KOPT-K1 (cell line): Measurements from ENCODE around the gene OGFOD3.
"Not testable (repeated sequence)": the region's sequence is repeated elsewhere in the genome, so short reads cannot be mapped to it uniquely, and the experiment has no call there.

Experiments
- H3K27ac ChIP-seq: fragments of 200-600 bp; sonication (generic); 2 replicates; pipeline ENCODE4 v1.5.1; 2016; ENCODE audit warnings: antibody characterized with exemption, mild to moderate bottlenecking, low read depth, low read length; ENCODE audit not compliant: poor library complexity, severe bottlenecking
- H3K36me3 ChIP-seq: fragments of 200-600 bp; sonication (generic); 2 replicates; pipeline ENCODE4 v1.5.1; 2017; ENCODE audit warnings: antibody characterized with exemption, mild to moderate bottlenecking, low read length, moderate library complexity; ENCODE audit not compliant: insufficient read depth
- H3K9me3 ChIP-seq: fragments of 200-600 bp; sonication (generic); 2 replicates; pipeline ENCODE4 v1.5.1; 2017; ENCODE audit warnings: antibody characterized with exemption, low read length, mild to moderate bottlenecking; ENCODE audit not compliant: insufficient read depth, poor library complexity, severe bottlenecking

Gene OGFOD3

GRCh38 chr17:82418001-82418986 is at the start of gene OGFOD3, which contains the start of gene HEXD:
Gene OGFOD3, minus strand, starts transcription at chr17:82418586. Its CDS starts 101 bp downstream, at chr17:82418485.
Gene HEXD, plus strand, starts transcription at chr17:82418347. Its CDS starts 1,453 bp downstream, at chr17:82419800.
- H3K27ac ChIP-seq: peak within 1 kb of the TSS; percentile 71
- no peaks in the 10 kb centered on the region for H3K9me3 ChIP-seq
- peaks cover 33% of the 10 kb centered on the region for H3K36me3 ChIP-seq

- no peaks in the 10 kb centered on the region for H3K9me3 ChIP-seq
- peaks cover 100% of the 10 kb centered on the region for H3K36me3 ChIP-seq
- H3K27ac ChIP-seq: no peak overlapping the region
Observed at GRCh38 chr17:82465023-82465603, 46.7 kb upstream of the OGFOD3 start.

- H3K27ac ChIP-seq: no peak overlapping the region
- peaks cover 99% of the 10 kb centered on the region for H3K36me3 ChIP-seq
- no peaks in the 10 kb centered on the region for H3K9me3 ChIP-seq
Observed at GRCh38 chr17:82464567-82464929, 46.2 kb upstream of the OGFOD3 start.

- Histone ChIP-seq H3K27ac (no peak overlapping the region), H3K36me3 (peaks cover 94% of the 10 kb centered on the region), H3K9me3 (no peaks in the 10 kb centered on the region)
Observed at GRCh38 chr17:82463925-82464566, 45.7 kb upstream of the OGFOD3 start.

- H3K9me3 ChIP-seq: no peaks in the 10 kb centered on the region
- peaks cover 87% of the 10 kb centered on the region for H3K36me3 ChIP-seq
- no peak overlapping the region for H3K27ac ChIP-seq
Observed at GRCh38 chr17:82463391-82463790, 45.0 kb upstream of the OGFOD3 start.

- Histone ChIP-seq H3K36me3 (peaks cover 73% of the 10 kb centered on the region), H3K27ac (no peak overlapping the region)
Observed at GRCh38 chr17:82461827-82462524, 43.6 kb upstream of the OGFOD3 start.

GRCh38 chr17:82459936-82460335 is 41.5 kb upstream of the OGFOD3 start:
- not testable (repeated sequence) for H3K27ac ChIP-seq, H3K9me3 ChIP-seq
- peaks cover 52% of the 10 kb centered on the region for H3K36me3 ChIP-seq

More at GRCh38 chr17:82461827-82462524, 43.6 kb upstream of the OGFOD3 start:
- H3K9me3 ChIP-seq: no peaks in the 10 kb centered on the region

GRCh38 chr17:82458885-82459424 is 40.6 kb upstream of the OGFOD3 start:
- peak overlapping the region; percentile 93 for H3K27ac ChIP-seq
- H3K36me3 ChIP-seq: peaks cover 43% of the 10 kb centered on the region
- peaks cover 4% of the 10 kb centered on the region for H3K9me3 ChIP-seq

GRCh38 chr17:82458179-82458884 is 39.9 kb upstream of the OGFOD3 start, which contains the start of gene NARF:
Gene NARF, plus strand, starts transcription at chr17:82458741. Its CDS starts 63 bp downstream, at chr17:82458804.
- peak within 1 kb of the TSS; percentile 93 for H3K27ac ChIP-seq
- H3K36me3 ChIP-seq: peaks cover 36% of the 10 kb centered on the region
- peaks cover 10% of the 10 kb centered on the region for H3K9me3 ChIP-seq

GRCh38 chr17:82457929-82458178 is 39.5 kb upstream of the OGFOD3 start:
- Histone ChIP-seq H3K36me3 (peaks cover 32% of the 10 kb centered on the region), H3K27ac (peak overlapping the region; percentile 93)

GRCh38 chr17:82457073-82457928 is 38.9 kb upstream of the OGFOD3 start:
- Histone ChIP-seq H3K36me3 (peaks cover 26% of the 10 kb centered on the region), H3K9me3 (peaks cover 14% of the 10 kb centered on the region), H3K27ac (peak overlapping the region; percentile 93)

More at GRCh38 chr17:82457929-82458178, 39.5 kb upstream of the OGFOD3 start:
- H3K9me3 ChIP-seq: peaks cover 14% of the 10 kb centered on the region

GRCh38 chr17:82453706-82454105 is 35.3 kb upstream of the OGFOD3 start:
- not testable (repeated sequence) for H3K36me3 ChIP-seq, H3K27ac ChIP-seq
- peaks cover 14% of the 10 kb centered on the region for H3K9me3 ChIP-seq

GRCh38 chr17:82453151-82453550 is 34.8 kb upstream of the OGFOD3 start:
- H3K36me3 ChIP-seq, H3K27ac ChIP-seq: not testable (repeated sequence)
- H3K9me3 ChIP-seq: peaks cover 14% of the 10 kb centered on the region
